ENCODE results near the gene SSU72. TPM values are rescaled to one million over a fixed set of nuclear protein-coding genes. Genes with fewer than 3 reads are reported as not detected.

SSU72 gene
- total RNA-seq, 4 donors from 2014 or later = 129 to 161 (median 146) TPM

DNA sequence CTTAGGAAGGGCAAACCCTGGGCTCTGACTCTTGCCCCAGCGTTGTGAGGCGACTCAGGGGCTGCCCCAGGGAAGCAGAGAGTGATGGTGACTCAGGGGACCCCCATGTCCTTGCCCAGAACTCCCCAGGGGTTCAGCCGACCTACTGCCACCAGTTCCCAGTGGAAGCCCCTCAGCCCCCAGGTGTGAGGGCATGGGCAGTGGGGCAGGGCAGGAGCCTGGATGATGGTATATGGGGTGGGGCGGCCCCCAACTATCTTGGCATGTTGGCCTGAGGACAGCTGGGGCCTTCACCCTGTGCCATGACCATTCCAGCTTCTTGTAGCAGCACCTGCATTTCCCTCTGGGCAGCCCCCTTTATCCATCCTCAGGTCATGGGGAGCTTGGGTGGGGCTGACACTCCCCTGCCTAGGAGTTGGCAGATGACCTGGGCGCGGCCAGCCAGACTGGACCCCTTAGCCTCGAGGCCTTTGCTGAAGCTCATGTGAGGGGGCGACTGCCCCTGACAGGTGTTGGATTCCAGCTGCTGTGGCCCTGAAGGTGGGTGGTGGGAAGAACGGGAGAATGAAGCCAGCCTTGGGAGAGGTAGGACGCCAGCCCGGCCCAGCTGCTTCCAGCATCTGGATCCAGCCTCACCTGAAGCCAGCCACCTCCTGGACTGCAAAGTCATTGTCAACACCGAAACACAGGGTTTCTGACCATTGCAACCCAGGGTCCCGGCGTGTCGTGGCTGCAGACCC is 27.1 kb upstream of the SSU72 start:
- Histone ChIP-seq H3K4me1 (peaks cover 0 to 26% (median 4%) of the 10 kb centered on the region in 4 donors), H3K27me3 (peaks cover 0 to 41% of the 10 kb centered on the region in 2 donors), H3K9me3 (no peaks in the 10 kb centered on the region), H3K36me3 (no peaks in the 10 kb centered on the region), H3K4me3 (no peak overlapping the region), H3K27ac (no peak overlapping the region)
- 69 to 84% methylated on average over 3 to 13 of the region's 15 CpGs for WGBS, 2 donors
- DNase-seq (ENCODE audit: low spot score in 2 of 2) = no peak
- TF ChIP-seq EP300 (IDR thresholded peaks at IDR 0.05) = no peak
- no peak for TF ChIP-seq POLR2A (IDR thresholded peaks at IDR 0.05)

DNA sequence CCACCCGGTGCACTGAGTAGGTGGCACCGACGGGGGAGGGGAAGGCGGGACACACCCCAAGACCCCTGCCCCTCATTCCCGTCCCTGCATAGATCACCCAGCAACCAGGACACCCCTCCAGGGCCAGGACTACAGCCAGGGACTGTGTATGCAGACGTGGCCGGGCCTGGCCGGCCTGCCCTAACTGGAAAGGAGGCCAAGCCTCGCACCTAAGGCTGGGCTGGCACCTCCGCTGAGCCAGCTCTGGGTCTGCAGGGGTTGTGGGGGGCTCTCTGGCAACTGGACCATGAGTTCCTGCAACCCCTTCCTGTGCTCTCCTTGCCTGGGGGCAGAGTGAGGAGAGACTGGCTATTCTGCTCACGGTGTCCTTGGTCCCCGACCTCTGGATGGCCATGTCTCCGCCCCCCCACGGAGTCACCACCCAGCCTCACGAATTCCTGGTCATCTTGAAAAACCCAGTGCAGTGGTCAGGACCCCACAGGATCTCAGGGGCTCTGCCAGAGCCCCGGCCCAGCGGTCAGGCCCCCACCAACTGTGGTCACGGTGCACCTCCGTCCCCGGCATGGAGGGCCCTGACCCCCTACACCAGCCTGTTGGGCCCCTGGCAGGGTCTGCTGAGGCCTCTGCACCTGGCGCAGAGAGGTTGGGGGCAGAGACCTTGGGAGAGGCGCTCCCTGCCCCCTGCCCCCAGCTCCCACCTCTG is 26.3 kb upstream of the SSU72 start:
- TF ChIP-seq EP300 (IDR thresholded peaks at IDR 0.05) = no peak
- TF ChIP-seq, protein P1, sequence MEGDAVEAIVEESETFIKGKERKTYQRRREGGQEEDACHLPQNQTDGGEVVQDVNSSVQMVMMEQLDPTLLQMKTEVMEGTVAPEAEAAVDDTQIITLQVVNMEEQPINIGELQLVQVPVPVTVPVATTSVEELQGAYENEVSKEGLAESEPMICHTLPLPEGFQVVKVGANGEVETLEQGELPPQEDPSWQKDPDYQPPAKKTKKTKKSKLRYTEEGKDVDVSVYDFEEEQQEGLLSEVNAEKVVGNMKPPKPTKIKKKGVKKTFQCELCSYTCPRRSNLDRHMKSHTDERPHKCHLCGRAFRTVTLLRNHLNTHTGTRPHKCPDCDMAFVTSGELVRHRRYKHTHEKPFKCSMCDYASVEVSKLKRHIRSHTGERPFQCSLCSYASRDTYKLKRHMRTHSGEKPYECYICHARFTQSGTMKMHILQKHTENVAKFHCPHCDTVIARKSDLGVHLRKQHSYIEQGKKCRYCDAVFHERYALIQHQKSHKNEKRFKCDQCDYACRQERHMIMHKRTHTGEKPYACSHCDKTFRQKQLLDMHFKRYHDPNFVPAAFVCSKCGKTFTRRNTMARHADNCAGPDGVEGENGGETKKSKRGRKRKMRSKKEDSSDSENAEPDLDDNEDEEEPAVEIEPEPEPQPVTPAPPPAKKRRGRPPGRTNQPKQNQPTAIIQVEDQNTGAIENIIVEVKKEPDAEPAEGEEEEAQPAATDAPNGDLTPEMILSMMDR (IDR thresholded peaks at IDR 0.05) = no peak
- TF ChIP-seq POLR2A (IDR thresholded peaks at IDR 0.05) = no peak
- WGBS, 2 donors = 63 to 66% methylated on average over 16 to 21 of the region's 22 CpGs
- Histone ChIP-seq H3K36me3 (no peaks in the 10 kb centered on the region), H3K4me1 (peaks cover 0 to 26% (median 4%) of the 10 kb centered on the region in 4 donors), H3K9me3 (no peaks in the 10 kb centered on the region), H3K4me3 (peak overlapping the region in 1 of 4 donors; percentile 55), H3K27ac (no peak overlapping the region), H3K27me3 (peaks cover 0 to 42% of the 10 kb centered on the region in 2 donors)
- DNase-seq (ENCODE audit: low spot score in 2 of 2) = no peak

DNA sequence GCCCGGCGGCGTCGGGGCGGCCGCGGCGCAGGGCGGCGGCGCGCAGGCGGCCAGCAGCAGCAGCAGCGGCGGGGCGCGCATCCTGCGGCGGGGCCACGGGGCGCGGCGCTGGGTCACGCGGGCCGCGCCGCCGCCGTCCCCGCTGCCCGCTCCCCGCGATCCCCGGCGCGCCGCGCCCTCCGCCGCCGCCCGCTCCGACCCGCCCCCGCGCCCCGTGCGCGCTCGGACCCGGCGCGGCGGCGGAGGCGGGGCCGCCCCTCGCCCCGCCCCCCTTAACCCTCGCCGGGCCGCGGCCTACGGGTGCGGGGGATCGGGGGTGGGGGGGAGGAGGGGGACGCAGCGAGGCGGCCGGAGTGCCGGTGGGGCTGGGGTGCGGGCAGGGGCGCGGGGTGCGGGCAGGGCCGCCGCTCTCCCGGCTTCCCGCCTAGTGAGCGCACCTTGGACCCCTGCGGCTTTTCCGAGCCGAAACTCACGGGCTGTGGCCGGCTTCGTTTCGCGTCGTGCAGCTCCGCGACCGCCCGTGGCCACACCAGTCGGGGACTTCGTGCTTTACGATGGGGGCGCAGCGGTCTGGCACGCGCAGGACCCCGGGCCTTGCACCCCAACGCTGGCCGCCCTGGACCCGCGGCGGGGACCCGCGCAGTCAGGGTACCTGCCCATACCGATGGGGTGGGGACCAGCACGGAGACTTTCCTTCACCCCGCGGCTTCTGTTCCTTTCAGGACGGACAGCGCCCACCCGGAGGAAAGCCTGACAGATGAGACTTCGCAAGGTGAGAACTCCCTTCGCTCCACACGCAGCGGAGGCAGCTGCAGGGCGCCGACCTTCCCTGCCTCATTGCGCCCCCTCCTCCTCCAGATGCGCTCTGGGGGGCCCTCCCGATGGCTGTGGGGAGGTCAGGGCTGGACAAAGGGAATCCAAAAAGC is 25.5 kb upstream of the SSU72 start, which contains the start of gene FNDC10:
TSS of gene FNDC10 (minus strand) at position 201 of the 926 bp plus-strand sequence. CDS start at position 81, 120 bp downstream.
- H3K4me1 ChIP-seq = peaks cover 0 to 26% (median 4%) of the 10 kb centered on the region in 4 donors
- H3K9me3 ChIP-seq = no peaks in the 10 kb centered on the region
- peak within 1 kb of the TSS in 2 of 4 donors; percentile 41 to 55 for H3K4me3 ChIP-seq
- no peak for DNase-seq (ENCODE audit: low spot score in 2 of 2)
- H3K36me3 ChIP-seq = no peaks in the 10 kb centered on the region
- TF ChIP-seq, protein P1 (IDR thresholded peaks at IDR 0.05) = no peak
- TF ChIP-seq POLR2A (IDR thresholded peaks at IDR 0.05) = no peak
- no peak for TF ChIP-seq EP300 (IDR thresholded peaks at IDR 0.05)
- peaks cover 0 to 42% of the 10 kb centered on the region in 2 donors for H3K27me3 ChIP-seq
- WGBS, 2 donors = 3 to 12% methylated on average over 23 to 78 of the region's 125 CpGs
- H3K27ac ChIP-seq = no peak within 1 kb of the TSS

DNA sequence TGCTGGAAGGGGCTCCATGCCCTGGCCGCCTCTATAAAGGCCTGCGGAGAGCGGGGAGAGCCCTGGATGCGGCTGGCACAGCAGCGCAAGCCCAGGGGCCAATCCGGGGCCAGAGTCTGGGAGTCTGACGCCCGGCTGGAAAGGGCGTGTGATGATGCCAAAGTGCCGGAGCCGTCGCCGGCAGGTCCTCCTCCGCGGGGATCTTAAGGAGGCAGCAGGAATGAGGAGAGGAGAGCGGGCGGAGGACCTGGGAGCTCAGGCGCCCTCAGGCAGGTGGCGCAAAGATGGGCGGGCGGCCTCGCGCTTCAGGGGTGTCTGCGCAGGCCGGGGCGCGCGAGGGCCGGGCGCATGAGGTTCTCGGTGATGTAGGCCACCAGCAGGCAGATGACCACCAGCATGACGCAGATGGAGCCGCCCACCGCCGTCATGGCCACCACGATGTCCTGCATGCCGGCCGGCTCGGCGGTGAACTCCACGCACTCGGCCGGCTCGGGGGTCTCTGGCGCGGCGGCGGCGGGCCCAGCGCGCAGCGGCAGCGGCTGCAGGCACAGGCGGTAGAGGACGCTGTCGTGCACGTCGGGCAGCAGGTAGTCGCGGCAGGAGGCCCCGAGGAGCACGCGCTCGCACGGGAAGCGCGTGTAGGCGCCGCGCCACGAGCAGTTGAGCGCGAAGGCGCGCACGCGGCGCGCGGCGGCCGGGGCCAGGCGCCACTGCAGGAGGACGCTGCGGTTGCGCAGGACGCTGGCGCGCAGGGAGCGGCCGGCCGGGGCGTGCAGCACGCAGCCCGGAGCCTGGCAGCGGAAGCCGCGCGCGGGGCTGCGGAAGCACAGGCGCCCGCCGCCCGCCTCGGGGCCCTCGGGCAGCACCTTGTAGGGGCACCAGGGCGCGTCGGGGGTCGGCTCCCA is 24.6 kb upstream of the SSU72 start:
- peaks cover 0 to 42% of the 10 kb centered on the region in 2 donors for H3K27me3 ChIP-seq
- WGBS, 2 donors = 7 to 9% methylated on average over 21 to 62 of the region's 111 CpGs
- H3K9me3 ChIP-seq = no peaks in the 10 kb centered on the region
- no peaks in the 10 kb centered on the region for H3K36me3 ChIP-seq
- no peak for TF ChIP-seq POLR2A (IDR thresholded peaks at IDR 0.05)
- TF ChIP-seq, protein P1 (IDR thresholded peaks at IDR 0.05) = no peak
- TF ChIP-seq EP300 (IDR thresholded peaks at IDR 0.05) = no peak
- peak overlapping the region in 1 of 4 donors; percentile 43 for H3K4me3 ChIP-seq
- no peak for DNase-seq (ENCODE audit: low spot score in 2 of 2)
- peaks cover 0 to 26% (median 4%) of the 10 kb centered on the region in 4 donors for H3K4me1 ChIP-seq
- H3K27ac ChIP-seq = no peak overlapping the region

Measured in tibial nerve (tissue), 4 donors.